ENCODE measurements around the gene KCTD4.

GRCh38 chr13:45243077-45243476 is 42.2 kb upstream of the KCTD4 start:
- no peak for TF ChIP-seq REST (IDR thresholded peaks at IDR 0.05; ENCODE audit: insufficient read depth in 1 of 2, low read depth in 2 of 2, low read length in 2 of 2)
- TF ChIP-seq POLR2AphosphoS5 (IDR thresholded peaks at IDR 0.05; ENCODE audit: low read depth, low read length), result no peak
- TF ChIP-seq TAF1 (IDR thresholded peaks at IDR 0.05; ENCODE audit: borderline replicate concordance, insufficient read depth, low read length), result no peak
